Gastrocnemius medialis (tissue), 4 donors: Measurements from ENCODE around the gene RIBC2. TPM values are rescaled to one million over a fixed set of nuclear protein-coding genes. Genes with fewer than 3 reads are reported as not detected.

Experiments
- ATAC-seq, 2 donors: fragments of 150-250 bp; one replicate each; pipeline ENCODE4 v1.9.1; 2016
- DNase-seq, 2 donors: peaks; one replicate each; pipeline ENCODE4 v3.0.0-alpha.2; 2019
- H3K27ac ChIP-seq, 4 donors: fragments of 200-600 bp; sonication (generic); 1 replicate in 1 of 4; 2 replicates in 3 of 4; pipeline ENCODE4 v1.5.1; 2016 to 2018; ENCODE audit warnings: mild to moderate bottlenecking in 2 of 4, moderate library complexity in 1 of 4
- H3K27me3 ChIP-seq, 3 donors: fragments of 200-600 bp; sonication (generic) in 2 of 3; 1 replicate in 1 of 3; 2 replicates in 2 of 3; pipeline versions ENCODE4 v1.5.1 to v1.6.0; 2016 to 2019; ENCODE audit warnings: mild to moderate bottlenecking in 1 of 3, moderate library complexity in 1 of 3
- H3K36me3 ChIP-seq, 2 donors: fragments of 200-600 bp; sonication (generic) in 1 of 2; one replicate each; pipeline ENCODE4 v1.5.1; 2017 to 2018
- H3K4me1 ChIP-seq, 2 donors: fragments of 200-600 bp; sonication (generic) in 1 of 2; one replicate each; pipeline ENCODE4 v1.5.1; 2016 to 2017; ENCODE audit warnings: mild to moderate bottlenecking in 2 of 2
- H3K4me3 ChIP-seq, 4 donors: fragments of 200-600 bp; sonication (generic) in 3 of 4; 1 replicate in 1 of 4; 2 replicates in 3 of 4; pipeline ENCODE4 v1.5.1; 2016 to 2019; ENCODE audit warnings: mild to moderate bottlenecking in 2 of 4
- H3K9me3 ChIP-seq, 3 donors: fragments of 200-600 bp; sonication (generic) in 2 of 3; 1 replicate in 1 of 3; 2 replicates in 2 of 3; pipeline ENCODE4 v1.5.1; 2016 to 2019
- CTCF ChIP-seq, 5 experiments: fragments of 450-650 bp in 3 of 5; fragments of 200-600 bp in 2 of 5; sonication (generic) in 2 of 5; IDR thresholded peaks in 4 of 5; conservative IDR thresholded peaks in 1 of 5; 1 replicate in 4 of 5; 2 replicates in 1 of 5; pipeline ENCODE4 v1.5.1; 2016 to 2019; ENCODE audit warnings: antibody characterized with exemption in 5 of 5, mild to moderate bottlenecking in 3 of 5, moderate library complexity in 3 of 5
- POLR2A ChIP-seq, 2 donors: fragments of 450-650 bp; IDR thresholded peaks; one replicate each; pipeline ENCODE4 v1.6.1; 2017; ENCODE audit warnings: antibody characterized with exemption in 2 of 2, mild to moderate bottlenecking in 2 of 2, moderate library complexity in 2 of 2
- in situ Hi-C, 4 donors: fragments of 200-750 bp; cut with MboI; loops; one replicate each; pipeline versions ENCODE4 v1.15.0 to v1.8.0; 2017; ENCODE audit warnings: low sequenced_read_pairs in 4 of 4
- intact Hi-C: fragments of 100-400 bp; cut with DNase I; formaldehyde crosslinking; loops from one replicate; pipeline ENCODE4 v1.15.1; 2023; ENCODE audit warnings: low total_unique reads
- total RNA-seq, 4 donors: library from RNA; depleted of rRNA; stranded (reverse); fragments of >200 nt; gene quantifications; one replicate each; pipeline versions ENCODE4 v1.1.0 to v1.2.3, GENCODE V29; 2016

RIBC2 gene
- total RNA-seq, 4 donors from 2014 or later = not detected

GRCh38 chr22:45452565-45453379, 39.3 kb downstream of the RIBC2 start:
- no peak overlapping the region for H3K4me3 ChIP-seq
- in situ Hi-C loops (no loop called here), intact Hi-C loops (loop anchor here (5.0 kb wide), 1 partner anchor 60 kb away; no protein-coding TSS in a partner anchor)
- TF ChIP-seq POLR2A (IDR thresholded peaks at IDR 0.05) (no peak), CTCF (IDR thresholded peaks at IDR 0.05 in 4 of 5, conservative IDR thresholded peaks at IDR 0.05 in 1 of 5) (no peak)
- H3K36me3 ChIP-seq = no peaks in the 10 kb centered on the region
- H3K27ac ChIP-seq = no peak overlapping the region
- H3K9me3 ChIP-seq = no peaks in the 10 kb centered on the region
- DNase-seq (no peak), ATAC-seq (no peak)
- no peaks in the 10 kb centered on the region for H3K27me3 ChIP-seq
- no peaks in the 10 kb centered on the region for H3K4me1 ChIP-seq

- TF ChIP-seq POLR2A (IDR thresholded peaks at IDR 0.05) (no peak), CTCF (IDR thresholded peaks at IDR 0.05 in 4 of 5, conservative IDR thresholded peaks at IDR 0.05 in 1 of 5) (no peak)
- Histone ChIP-seq H3K9me3 (no peaks in the 10 kb centered on the region), H3K4me3 (no peak overlapping the region), H3K27me3 (no peaks in the 10 kb centered on the region), H3K36me3 (no peaks in the 10 kb centered on the region), H3K27ac (no peak overlapping the region), H3K4me1 (no peaks in the 10 kb centered on the region)
- intact Hi-C loops (loop anchor here (5.0 kb wide), 1 partner anchor 59 kb away; no protein-coding TSS in a partner anchor), in situ Hi-C loops (no loop called here)
- no peak for ATAC-seq
- no peak for DNase-seq
Observed at GRCh38 chr22:45453764-45454163, 40.3 kb downstream of the RIBC2 start.

GRCh38 chr22:45454275-45454674, 40.8 kb downstream of the RIBC2 start:
- Histone ChIP-seq H3K36me3 (no peaks in the 10 kb centered on the region), H3K9me3 (no peaks in the 10 kb centered on the region), H3K4me1 (no peaks in the 10 kb centered on the region), H3K4me3 (no peak overlapping the region), H3K27ac (no peak overlapping the region), H3K27me3 (no peaks in the 10 kb centered on the region)
- DNase-seq (no peak), ATAC-seq (no peak)
- TF ChIP-seq POLR2A (IDR thresholded peaks at IDR 0.05) (no peak), CTCF (IDR thresholded peaks at IDR 0.05 in 4 of 5, conservative IDR thresholded peaks at IDR 0.05 in 1 of 5) (no peak)
- in situ Hi-C loops = no loop called here
- intact Hi-C loops = loop anchor here (5.0 kb wide), 1 partner anchor 58 kb away; no protein-coding TSS in a partner anchor

GRCh38 chr22:45455212-45455611, 41.7 kb downstream of the RIBC2 start:
- in situ Hi-C loops = no loop called here
- Histone ChIP-seq H3K27me3 (no peaks in the 10 kb centered on the region), H3K9me3 (no peaks in the 10 kb centered on the region), H3K4me3 (no peak overlapping the region), H3K36me3 (no peaks in the 10 kb centered on the region), H3K4me1 (no peaks in the 10 kb centered on the region), H3K27ac (no peak overlapping the region)
- DNase-seq = no peak
- intact Hi-C loops = no loop called here
- no peak for ATAC-seq
- TF ChIP-seq POLR2A (IDR thresholded peaks at IDR 0.05) = no peak
- TF ChIP-seq CTCF (IDR thresholded peaks at IDR 0.05 in 4 of 5, conservative IDR thresholded peaks at IDR 0.05 in 1 of 5) = no peak
